Spleen (tissue), 11 donors: ENCODE measurements around the gene IQSEC1. TPM values are rescaled to one million over a fixed set of nuclear protein-coding genes. Genes with fewer than 3 reads are reported as not detected.

Source experiments
- DNase-seq: peaks from one replicate; pipeline ENCODE4 v3.0.0-alpha.2; 2020
- H3K27ac ChIP-seq, 8 donors: fragments of 200-600 bp; sonication (generic) in 7 of 8; 1 replicate in 4 of 8; 2 replicates in 4 of 8; pipeline versions ENCODE4 v1.5.0 to v1.8.0; 2016 to 2021; ENCODE audit warnings: inconsistent platforms in 4 of 8, mild to moderate bottlenecking in 4 of 8, moderate library complexity in 1 of 8
- H3K27me3 ChIP-seq, 7 donors: fragments of 200-600 bp; sonication (generic) in 6 of 7; replicated peaks in 1 of 7; 1 replicate in 4 of 7; 2 replicates in 3 of 7; pipeline versions ENCODE4 v1.5.0 to v1.8.0; 2016 to 2021; ENCODE audit warnings: inconsistent platforms in 3 of 7, mild to moderate bottlenecking in 1 of 7
- H3K36me3 ChIP-seq, 6 donors: fragments of 200-600 bp; sonication (generic) in 5 of 6; 1 replicate in 4 of 6; 2 replicates in 2 of 6; pipeline versions ENCODE4 v1.5.0 to v1.8.0; 2016 to 2021; ENCODE audit warnings: inconsistent platforms in 2 of 6
- H3K4me1 ChIP-seq, 6 donors: fragments of 200-600 bp; sonication (generic) in 5 of 6; 1 replicate in 3 of 6; 2 replicates in 3 of 6; pipeline versions ENCODE4 v1.5.0 to v1.8.0; 2016 to 2021; ENCODE audit warnings: inconsistent platforms in 3 of 6
- H3K4me3 ChIP-seq, 8 donors: fragments of 200-600 bp; sonication (generic) in 7 of 8; 1 replicate in 4 of 8; 2 replicates in 4 of 8; pipeline versions ENCODE4 v1.5.0 to v1.8.0; 2016 to 2021; ENCODE audit warnings: inconsistent platforms in 4 of 8, mild to moderate bottlenecking in 4 of 8, moderate library complexity in 2 of 8
- H3K9me3 ChIP-seq, 8 donors: fragments of 200-600 bp; sonication (generic) in 7 of 8; 1 replicate in 4 of 8; 2 replicates in 4 of 8; pipeline versions ENCODE4 v1.5.0 to v1.8.0; 2016 to 2021; ENCODE audit warnings: inconsistent platforms in 4 of 8
- POLR2A ChIP-seq, 3 donors: fragments of 450-650 bp; IDR thresholded peaks; one replicate each; pipeline ENCODE4 v1.5.1; 2017; ENCODE audit warnings: antibody characterized with exemption in 3 of 3, mild to moderate bottlenecking in 1 of 3
- POLR2AphosphoS5 ChIP-seq, 3 donors: sonication (generic); formaldehyde crosslinking; IDR thresholded peaks; one replicate each; pipeline ENCODE4 v1.5.1; 2017; ENCODE audit warnings: antibody characterized with exemption in 3 of 3
- WGBS, 5 donors: extraction: QIAGEN DNeasy Blood & Tissue Kit in 3 of 5; methylation state at CpG; one replicate each; pipeline versions ENCODE4 v1.1.5 to v1.1.7; 2013 to 2018; 5-methylcytosine and 5-hydroxymethylcytosine counted together
- intact Hi-C: fragments of 100-400 bp; cut with DNase I; formaldehyde crosslinking; loops from one replicate; pipeline ENCODE4 v1.15.0; 2023; ENCODE audit warnings: low total_unique reads
- polyA plus RNA-seq, 3 donors: library from polyadenylated mRNA; stranded (reverse); fragments of 200-250 nt; gene quantifications; one replicate each; pipeline ENCODE4 v1.2.1, GENCODE V29; 2013
- total RNA-seq, 7 donors: library from RNA; depleted of rRNA in 3 of 7; stranded (reverse); fragments of >200 nt in 3 of 7; fragmentation: NEBNext Ultra II Directional in 4 of 7; extraction: Animal tissue kit (Norgen Biotek cat#: 25700) in 4 of 7; gene quantifications; one replicate each; pipeline versions ENCODE4 v1.1.0 to v1.2.1, GENCODE V29; 2016 to 2021
- TF ChIP-seq, protein P1 (sequence below), 11 experiments: fragments of 200-600 bp in 7 of 11; fragments of 450-650 bp in 4 of 11; sonication (generic) in 4 of 11; IDR thresholded peaks in 8 of 11; conservative IDR thresholded peaks in 3 of 11; 1 replicate in 7 of 11; 2 replicates in 4 of 11; pipeline versions ENCODE4 v1.4.0 to v1.8.0; 2016 to 2021; ENCODE audit warnings: antibody characterized with exemption in 11 of 11, inconsistent platforms in 4 of 11, mild to moderate bottlenecking in 1 of 11
- donor health status: healthy with polysubstance abuse.
- donor health status: DM: no; HTN: no; CAD: no; lungs with moderate emphysema.
- donor health status: DM: no; HTN: no; CAD: no.
- donor health status: Bipolar disorder and iron deficiency.
- donor health status: healthy.
- donor health status: DM: no; HTN: no; CAD: no.
- donor health status: DM: yes; HTN: yes; CAD: no.

Gene IQSEC1
- total and polyA plus RNA-seq, 10 donors: 23.0 to 170 (median 116) TPM

DNA sequence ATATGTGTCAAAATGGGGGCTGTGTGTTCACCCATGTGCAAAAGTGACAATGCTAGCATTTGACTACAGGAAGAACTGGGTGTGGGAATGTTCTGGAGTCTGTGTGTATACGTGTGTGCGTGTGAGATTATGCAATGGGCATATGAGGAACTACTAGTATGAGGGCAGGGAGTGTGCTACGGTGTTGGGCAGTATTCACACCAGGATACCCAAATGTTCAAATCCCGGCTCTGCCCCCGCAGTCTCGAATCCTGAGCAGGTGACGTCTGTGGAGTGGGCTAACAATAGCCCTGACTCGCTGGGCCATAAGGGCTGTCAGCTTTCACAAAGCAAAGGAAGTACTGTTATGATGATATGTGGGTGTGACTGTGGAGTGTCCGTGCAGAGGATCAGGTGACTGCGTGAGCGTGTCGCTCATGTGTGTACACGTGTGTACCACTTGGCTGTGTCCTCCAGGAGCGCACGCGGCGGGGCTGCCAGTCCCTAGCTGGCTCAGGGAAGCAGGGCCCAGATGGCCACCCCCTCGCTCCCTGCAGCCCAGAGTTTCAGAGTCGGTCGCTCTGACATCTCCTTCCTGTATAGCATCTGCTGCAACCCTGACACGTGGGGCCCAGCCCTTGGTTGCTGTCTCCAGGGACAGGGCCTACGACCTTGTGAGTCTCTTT is 27.2 kb downstream of the IQSEC1 start:
- peak; percentile 92 for DNase-seq
- H3K27ac ChIP-seq: peak overlapping the region; percentile 15 to 85 (median 58)
- H3K9me3 ChIP-seq: no peaks in the 10 kb centered on the region
- peak overlapping the region in 1 of 8 donors; percentile 17 for H3K4me3 ChIP-seq
- no peaks in the 10 kb centered on the region for H3K27me3 ChIP-seq
- intact Hi-C loops: no loop called here
- peak; percentile 45 to 74 (median 69) for TF ChIP-seq POLR2AphosphoS5 (IDR thresholded peaks at IDR 0.05)
- no peak for TF ChIP-seq POLR2A (IDR thresholded peaks at IDR 0.05)
- TF ChIP-seq, protein P1, sequence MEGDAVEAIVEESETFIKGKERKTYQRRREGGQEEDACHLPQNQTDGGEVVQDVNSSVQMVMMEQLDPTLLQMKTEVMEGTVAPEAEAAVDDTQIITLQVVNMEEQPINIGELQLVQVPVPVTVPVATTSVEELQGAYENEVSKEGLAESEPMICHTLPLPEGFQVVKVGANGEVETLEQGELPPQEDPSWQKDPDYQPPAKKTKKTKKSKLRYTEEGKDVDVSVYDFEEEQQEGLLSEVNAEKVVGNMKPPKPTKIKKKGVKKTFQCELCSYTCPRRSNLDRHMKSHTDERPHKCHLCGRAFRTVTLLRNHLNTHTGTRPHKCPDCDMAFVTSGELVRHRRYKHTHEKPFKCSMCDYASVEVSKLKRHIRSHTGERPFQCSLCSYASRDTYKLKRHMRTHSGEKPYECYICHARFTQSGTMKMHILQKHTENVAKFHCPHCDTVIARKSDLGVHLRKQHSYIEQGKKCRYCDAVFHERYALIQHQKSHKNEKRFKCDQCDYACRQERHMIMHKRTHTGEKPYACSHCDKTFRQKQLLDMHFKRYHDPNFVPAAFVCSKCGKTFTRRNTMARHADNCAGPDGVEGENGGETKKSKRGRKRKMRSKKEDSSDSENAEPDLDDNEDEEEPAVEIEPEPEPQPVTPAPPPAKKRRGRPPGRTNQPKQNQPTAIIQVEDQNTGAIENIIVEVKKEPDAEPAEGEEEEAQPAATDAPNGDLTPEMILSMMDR (IDR thresholded peaks at IDR 0.05 in 8 of 11, conservative IDR thresholded peaks at IDR 0.05 in 3 of 11): no peak
- 31 to 53% (median 40%) methylated on average over 20 to 22 of the region's 22 CpGs for WGBS, 5 donors
- peaks cover 0 to 4% (median 0%) of the 10 kb centered on the region in 6 donors for H3K36me3 ChIP-seq
- peaks cover 19 to 74% (median 36%) of the 10 kb centered on the region in 6 donors for H3K4me1 ChIP-seq

DNA sequence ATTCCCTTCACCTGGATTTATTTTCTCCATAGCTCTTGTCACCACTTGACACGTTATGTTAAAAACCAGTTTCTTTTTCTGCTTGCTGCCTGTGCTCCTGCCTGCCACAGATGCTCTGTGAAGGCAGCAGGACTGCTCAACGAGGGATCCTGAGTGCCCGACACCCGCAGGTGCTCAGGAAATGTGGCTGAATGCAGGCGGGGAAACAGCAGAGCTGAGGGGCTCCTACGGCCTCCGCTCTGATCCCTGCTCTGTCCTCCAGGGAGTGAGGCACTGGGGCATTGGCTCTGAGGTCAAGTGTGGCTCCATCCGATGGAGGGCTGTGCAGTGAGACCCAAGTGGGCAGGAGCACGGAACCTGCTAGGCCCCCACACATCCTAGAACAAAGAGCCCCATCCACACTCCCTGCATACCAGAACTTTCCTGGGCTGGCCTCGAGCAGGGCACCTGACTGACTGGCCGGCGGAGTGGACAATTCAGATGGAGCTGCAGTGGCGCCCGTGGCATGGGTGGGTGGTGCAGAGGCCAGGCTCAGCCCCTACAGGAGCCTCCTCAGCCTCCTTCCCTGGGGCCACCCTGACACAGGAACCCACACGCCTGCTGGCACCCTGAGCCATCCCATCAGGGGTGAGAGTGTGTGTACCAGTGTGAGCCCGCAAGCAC is 27.9 kb downstream of the IQSEC1 start:
- DNase-seq: no peak
- intact Hi-C loops: no loop called here
- H3K36me3 ChIP-seq: peaks cover 0 to 4% (median 0%) of the 10 kb centered on the region in 6 donors

DNA sequence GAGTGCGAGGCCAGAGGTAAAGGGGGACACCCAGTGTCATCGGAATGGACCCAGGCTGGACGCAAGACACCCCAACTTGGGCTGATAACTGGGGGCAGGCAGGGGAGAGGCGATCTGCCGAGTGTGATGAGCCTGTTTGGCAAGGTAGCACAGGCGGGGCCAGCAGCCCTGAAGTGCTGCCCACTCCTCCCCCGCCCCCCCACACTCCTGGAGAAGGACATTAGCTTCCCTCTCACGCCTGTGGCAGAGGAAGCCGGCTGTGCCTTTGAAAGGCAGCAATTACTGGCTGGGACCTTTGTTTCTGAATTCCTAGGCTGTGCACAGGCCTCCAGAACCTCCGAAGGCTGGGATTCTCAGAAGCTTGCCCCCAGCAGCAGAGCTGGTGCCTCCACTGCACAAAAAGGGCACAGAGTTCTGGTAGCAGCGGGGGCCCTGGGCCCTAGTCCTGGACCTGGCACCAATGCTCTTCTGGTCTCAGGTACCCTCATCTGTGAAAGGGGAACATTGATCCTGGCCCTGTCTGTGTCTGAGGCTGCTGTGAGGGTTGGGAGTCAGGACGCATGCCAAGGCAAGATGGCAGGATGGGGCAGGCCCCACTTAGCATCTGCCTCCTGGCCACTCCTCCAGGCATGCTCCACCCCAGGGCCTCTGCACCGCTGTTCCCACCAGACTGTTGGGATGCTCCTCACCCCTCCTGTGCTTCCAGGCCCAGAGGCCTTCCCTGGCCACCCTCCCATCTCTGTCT is 28.6 kb downstream of the IQSEC1 start:
- intact Hi-C loops: no loop called here
- 89 to 94% (median 91%) methylated on average over 7 to 13 of the region's 13 CpGs for WGBS, 5 donors
- peaks cover 0 to 4% (median 0%) of the 10 kb centered on the region in 6 donors for H3K36me3 ChIP-seq
- no peak for DNase-seq
- TF ChIP-seq POLR2AphosphoS5 (IDR thresholded peaks at IDR 0.05): no peak
- TF ChIP-seq, protein P1 (IDR thresholded peaks at IDR 0.05 in 8 of 11, conservative IDR thresholded peaks at IDR 0.05 in 3 of 11): no peak
- no peak for TF ChIP-seq POLR2A (IDR thresholded peaks at IDR 0.05)
- H3K27ac ChIP-seq: peak overlapping the region in 5 of 8 donors; percentile 39 to 85 (median 69)
- H3K4me1 ChIP-seq: peaks cover 21 to 74% (median 46%) of the 10 kb centered on the region in 6 donors
- no peak overlapping the region for H3K4me3 ChIP-seq
- H3K27me3 ChIP-seq: no peaks in the 10 kb centered on the region
- no peaks in the 10 kb centered on the region for H3K9me3 ChIP-seq

More for the DNA sequence above, 27.9 kb downstream of the IQSEC1 start:
- Histone ChIP-seq H3K4me3 (no peak overlapping the region), H3K4me1 (peaks cover 21 to 74% (median 40%) of the 10 kb centered on the region in 6 donors), H3K27ac (peak overlapping the region in 7 of 8 donors; percentile 22 to 85 (median 68)), H3K27me3 (no peaks in the 10 kb centered on the region), H3K9me3 (no peaks in the 10 kb centered on the region)
- TF ChIP-seq POLR2AphosphoS5 (IDR thresholded peaks at IDR 0.05) (no peak), POLR2A (IDR thresholded peaks at IDR 0.05) (no peak)
- TF ChIP-seq, protein P1 (IDR thresholded peaks at IDR 0.05 in 8 of 11, conservative IDR thresholded peaks at IDR 0.05 in 3 of 11): no peak
- 63 to 81% (median 71%) methylated on average over 15 to 16 of the region's 16 CpGs for WGBS, 5 donors
